ENCODE data around the gene TRIM61. TPM values are rescaled to one million over a fixed set of nuclear protein-coding genes. Genes with fewer than 3 reads are reported as not detected.
"Not testable (repeated sequence)": the region's sequence is repeated elsewhere in the genome, so short reads cannot be mapped to it uniquely, and the experiment has no call there.

The TRIM61 gene
- total RNA-seq, 2 experiments from 2014 or later: 1.1 to 1.2 TPM

- Mint-ChIP-seq H3K4me3 (peak overlapping the region; percentile 78), H3K9me3 (ENCODE audit: low read depth) (peaks cover 9% of the 10 kb centered on the region), H3K4me1 (peaks cover 8% of the 10 kb centered on the region), H3K36me3 (ENCODE audit: low read depth) (peaks cover 4% of the 10 kb centered on the region), H3K27me3 (peaks cover 2% of the 10 kb centered on the region), H3K27ac (peak overlapping the region; percentile 70)
- intact Hi-C loops (cut with DNase I, micrococcal nuclease): loop anchor here in 1 of 2 experiments (1.0 to 10.0 kb wide), 3 partner anchors 52 to 1462 kb away; partner anchors contain the start of genes TMA16 and TMEM192
- peak; percentile 100 for ATAC-seq
- DNase-seq: peak; percentile 86
- ChIA-PET CTCF (interaction anchor here (1.5 kb wide), 1 partner anchor 20 kb away, joined by 5 read pairs; the partner anchor contains the start of gene TRIM61), POLR2A (no interaction called here)
Measured at GRCh38 chr4:164956766-164957643, 20.5 kb downstream of the TRIM61 start.

- Mint-ChIP-seq H3K4me1 (peaks cover 8% of the 10 kb centered on the region), H3K9me3 (ENCODE audit: low read depth) (peaks cover 7% of the 10 kb centered on the region), H3K4me3 (no peak overlapping the region), H3K27ac (no peak overlapping the region), H3K36me3 (ENCODE audit: low read depth) (peaks cover 4% of the 10 kb centered on the region), H3K27me3 (peaks cover 6% of the 10 kb centered on the region)
- intact Hi-C loops (cut with DNase I, micrococcal nuclease): loop anchor here in 1 of 2 experiments (10.0 kb wide), 1 partner anchor 1460 kb away; the partner anchor contains the start of gene TMA16
- ChIA-PET POLR2A (no interaction called here), CTCF (interaction anchor here (1.5 kb wide), 1 partner anchor 22 kb away, joined by 5 read pairs; the partner anchor contains the start of gene TRIM61)
- DNase-seq (no peak), ATAC-seq (no peak)
Measured at GRCh38 chr4:164955107-164955805, 22.2 kb downstream of the TRIM61 start.

- ATAC-seq (no peak), DNase-seq (no peak)
- H3K27ac Mint-ChIP-seq: no peak overlapping the region
- ChIA-PET POLR2A (no interaction called here), CTCF (no interaction called here)
- peaks cover 19% of the 10 kb centered on the region for H3K27me3 Mint-ChIP-seq
- peaks cover 4% of the 10 kb centered on the region for H3K36me3 Mint-ChIP-seq (ENCODE audit: low read depth)
- no peak overlapping the region for H3K4me3 Mint-ChIP-seq
- H3K9me3 Mint-ChIP-seq (ENCODE audit: low read depth): peaks cover 3% of the 10 kb centered on the region
- intact Hi-C loops (cut with DNase I, micrococcal nuclease): loop anchor here in 1 of 2 experiments (10.0 kb wide), 1 partner anchor 1458 kb away; the partner anchor contains the start of gene TMA16
- peaks cover 4% of the 10 kb centered on the region for H3K4me1 Mint-ChIP-seq
Measured at GRCh38 chr4:164952551-164952950, 24.9 kb downstream of the TRIM61 start.

- Mint-ChIP-seq H3K9me3 (ENCODE audit: low read depth) (no peaks in the 10 kb centered on the region), H3K27me3 (peaks cover 23% of the 10 kb centered on the region), H3K36me3 (ENCODE audit: low read depth) (no peaks in the 10 kb centered on the region), H3K27ac (no peak overlapping the region), H3K4me3 (no peak overlapping the region), H3K4me1 (no peaks in the 10 kb centered on the region)
- no peak for DNase-seq
- ChIA-PET CTCF (no interaction called here), POLR2A (no interaction called here)
- no peak for ATAC-seq
- intact Hi-C loops (cut with DNase I, micrococcal nuclease): loop anchor here in 1 of 2 experiments (10.0 kb wide), 1 partner anchor 1455 kb away; the partner anchor contains the start of gene TMA16
Measured at GRCh38 chr4:164949448-164950143, 27.9 kb downstream of the TRIM61 start.

- no peaks in the 10 kb centered on the region for H3K9me3 Mint-ChIP-seq (ENCODE audit: low read depth)
- H3K4me3 Mint-ChIP-seq: no peak overlapping the region
- CTCF ChIA-PET: no interaction called here
- H3K36me3 Mint-ChIP-seq (ENCODE audit: low read depth): no peaks in the 10 kb centered on the region
- no peak overlapping the region for H3K27ac Mint-ChIP-seq
- no peaks in the 10 kb centered on the region for H3K4me1 Mint-ChIP-seq
- peaks cover 23% of the 10 kb centered on the region for H3K27me3 Mint-ChIP-seq
- ATAC-seq: no peak
- intact Hi-C loops (cut with DNase I, micrococcal nuclease): no loop called here
- POLR2A ChIA-PET: no interaction called here
- DNase-seq: no peak
Measured at GRCh38 chr4:164948975-164949374, 28.5 kb downstream of the TRIM61 start.

- H3K9me3 Mint-ChIP-seq (ENCODE audit: low read depth); H3K36me3 Mint-ChIP-seq (ENCODE audit: low read depth); ATAC-seq; DNase-seq; POLR2A ChIA-PET; intact Hi-C loops (cut with DNase I, micrococcal nuclease); H3K4me3 Mint-ChIP-seq; H3K4me1 Mint-ChIP-seq; H3K27ac Mint-ChIP-seq: not testable (repeated sequence)
- CTCF ChIA-PET: interaction anchor here (0.7 kb wide), 1 partner anchor 143 kb away, joined by 3 read pairs; no protein-coding TSS in a partner anchor
- peaks cover 23% of the 10 kb centered on the region for H3K27me3 Mint-ChIP-seq
Measured at GRCh38 chr4:164948006-164948405, 29.5 kb downstream of the TRIM61 start.

GRCh38 chr4:164946810-164947209 lies 30.6 kb downstream of the TRIM61 start:
- H3K9me3 Mint-ChIP-seq (ENCODE audit: low read depth): no peaks in the 10 kb centered on the region
- ChIA-PET POLR2A (no interaction called here), CTCF (no interaction called here)
- ATAC-seq: no peak
- H3K27ac Mint-ChIP-seq: no peak overlapping the region
- intact Hi-C loops (cut with DNase I, micrococcal nuclease): no loop called here
- H3K4me1 Mint-ChIP-seq: no peaks in the 10 kb centered on the region
- H3K36me3 Mint-ChIP-seq (ENCODE audit: low read depth): no peaks in the 10 kb centered on the region
- H3K27me3 Mint-ChIP-seq: peaks cover 24% of the 10 kb centered on the region
- no peak overlapping the region for H3K4me3 Mint-ChIP-seq
- no peak for DNase-seq

- ChIA-PET POLR2A (no interaction called here), CTCF (no interaction called here)
- Mint-ChIP-seq H3K27ac (no peak overlapping the region), H3K9me3 (ENCODE audit: low read depth) (no peaks in the 10 kb centered on the region), H3K36me3 (ENCODE audit: low read depth) (no peaks in the 10 kb centered on the region), H3K27me3 (peaks cover 20% of the 10 kb centered on the region), H3K4me1 (no peaks in the 10 kb centered on the region), H3K4me3 (no peak overlapping the region)
- intact Hi-C loops (cut with DNase I, micrococcal nuclease): no loop called here
- ATAC-seq (no peak), DNase-seq (no peak)
Measured at GRCh38 chr4:164945146-164945545, 32.3 kb downstream of the TRIM61 start.

- Mint-ChIP-seq H3K9me3 (ENCODE audit: low read depth) (no peaks in the 10 kb centered on the region), H3K27ac (no peak overlapping the region), H3K36me3 (ENCODE audit: low read depth) (no peaks in the 10 kb centered on the region), H3K27me3 (peaks cover 22% of the 10 kb centered on the region), H3K4me1 (no peaks in the 10 kb centered on the region), H3K4me3 (no peak overlapping the region)
- intact Hi-C loops (cut with DNase I, micrococcal nuclease): no loop called here
- no peak for DNase-seq
- CTCF ChIA-PET: no interaction called here
- ATAC-seq: no peak
- POLR2A ChIA-PET: no interaction called here
Measured at GRCh38 chr4:164943192-164943591, 34.3 kb downstream of the TRIM61 start.

GRCh38 chr4:164937576-164938270 lies 39.7 kb downstream of the TRIM61 start:
- no peak overlapping the region for H3K4me3 Mint-ChIP-seq
- CTCF ChIA-PET: no interaction called here
- intact Hi-C loops (cut with DNase I, micrococcal nuclease): no loop called here
- H3K4me1 Mint-ChIP-seq: no peaks in the 10 kb centered on the region
- H3K9me3 Mint-ChIP-seq (ENCODE audit: low read depth): no peaks in the 10 kb centered on the region
- H3K36me3 Mint-ChIP-seq (ENCODE audit: low read depth): no peaks in the 10 kb centered on the region
- POLR2A ChIA-PET: no interaction called here
- H3K27me3 Mint-ChIP-seq: peaks cover 22% of the 10 kb centered on the region
- no peak overlapping the region for H3K27ac Mint-ChIP-seq
- DNase-seq (no peak), ATAC-seq (no peak)
